Measurements from ENCODE around the gene SORBS2.

Gene SORBS2

GRCh38 chr4:185666156-185666555 is 145.8 kb downstream of the SORBS2 start:
- no peak for DNase-seq

- DNase-seq, result no peak
These were observed 146.3 kb downstream of the SORBS2 start for GRCh38 chr4:185665655-185666054.

GRCh38 chr4:185664481-185664880 is 147.5 kb downstream of the SORBS2 start:
- DNase-seq, result no peak

GRCh38 chr4:185662030-185662778 is 149.8 kb downstream of the SORBS2 start:
- DNase-seq, result no peak

- DNase-seq, result no peak
These were observed 151.7 kb downstream of the SORBS2 start for GRCh38 chr4:185660340-185660739.

GRCh38 chr4:185657699-185658098 is 154.3 kb downstream of the SORBS2 start:
- no peak for DNase-seq

- no peak for DNase-seq
These were observed 154.8 kb downstream of the SORBS2 start for GRCh38 chr4:185657183-185657582.

- no peak for DNase-seq
These were observed 155.5 kb downstream of the SORBS2 start for GRCh38 chr4:185656467-185656931.

GRCh38 chr4:185654965-185655554 is 156.9 kb downstream of the SORBS2 start:
- no peak for DNase-seq

- no peak for DNase-seq
These were observed 157.7 kb downstream of the SORBS2 start for GRCh38 chr4:185654311-185654710.

GRCh38 chr4:185651851-185652250 is 160.1 kb downstream of the SORBS2 start:
- DNase-seq, result no peak

GRCh38 chr4:185651137-185651677 is 160.8 kb downstream of the SORBS2 start:
- DNase-seq, result no peak

GRCh38 chr4:185648631-185649030 is 163.4 kb downstream of the SORBS2 start:
- DNase-seq, result no peak

GRCh38 chr4:185645403-185645802 is 166.6 kb downstream of the SORBS2 start:
- no peak for DNase-seq

- DNase-seq, result no peak
These were observed 167.6 kb downstream of the SORBS2 start for GRCh38 chr4:185644408-185644807.

GRCh38 chr4:185642907-185643306 is 169.1 kb downstream of the SORBS2 start:
- DNase-seq, result no peak

- DNase-seq, result no peak
These were observed 171.0 kb downstream of the SORBS2 start for GRCh38 chr4:185640811-185641675.

GRCh38 chr4:185638548-185639301 is 173.3 kb downstream of the SORBS2 start:
- no peak for DNase-seq

GRCh38 chr4:185638093-185638492 is 173.9 kb downstream of the SORBS2 start:
- DNase-seq, result no peak

GRCh38 chr4:185637163-185637875 is 174.7 kb downstream of the SORBS2 start:
- no peak for DNase-seq

GRCh38 chr4:185634066-185634652 is 177.8 kb downstream of the SORBS2 start:
- DNase-seq, result no peak
